H9 (cell line): Measurements from ENCODE around the gene NCCRP1. TPM values are rescaled to one million over a fixed set of nuclear protein-coding genes. Genes with fewer than 3 reads are reported as not detected.

Experiments used
- DNase-seq: peaks from one replicate; pipeline ENCODE4 v3.0.0-alpha.2; 2017
- H2AFZ ChIP-seq: one replicate; pipeline ENCODE4 v1.6.1; 2013; ENCODE audit warnings: mild to moderate bottlenecking, low read length, control low read depth, moderate library complexity
- H2AK5ac ChIP-seq: 2 replicates; pipeline ENCODE4 v1.6.1; 2013; ENCODE audit warnings: low read length, control low read depth, mixed read lengths; ENCODE audit not compliant: insufficient read length
- H2BK120ac ChIP-seq: one replicate; pipeline ENCODE4 v1.6.1; 2013; ENCODE audit warnings: low read depth, mild to moderate bottlenecking, low read length, control low read depth, inconsistent platforms; ENCODE audit not compliant: poor library complexity, severe bottlenecking
- H2BK12ac ChIP-seq: 2 replicates; pipeline ENCODE4 v1.6.1; 2013; ENCODE audit warnings: low read length, control low read depth, mixed read lengths, low read depth; ENCODE audit not compliant: insufficient read length
- H2BK15ac ChIP-seq: 2 replicates; pipeline ENCODE4 v1.6.1; 2013; ENCODE audit warnings: low read depth, low read length, control low read depth
- H2BK20ac ChIP-seq: one replicate; pipeline ENCODE4 v1.6.1; 2013; ENCODE audit warnings: low read depth, mild to moderate bottlenecking, low read length, control low read depth, inconsistent platforms; ENCODE audit not compliant: poor library complexity, severe bottlenecking
- H2BK5ac ChIP-seq: 2 replicates; pipeline ENCODE4 v1.6.1; 2013; ENCODE audit warnings: low read length, control low read depth, mixed read lengths; ENCODE audit not compliant: insufficient read length
- H3K14ac ChIP-seq: 2 replicates; pipeline ENCODE4 v1.6.1; 2013; ENCODE audit warnings: low read length, control low read depth; ENCODE audit not compliant: insufficient read depth
- H3K18ac ChIP-seq: 2 replicates; pipeline ENCODE4 v1.6.1; 2013; ENCODE audit warnings: low read depth, mild to moderate bottlenecking, mixed read lengths, low read length, control low read depth; ENCODE audit not compliant: insufficient read length
- H3K23ac ChIP-seq: 2 replicates; pipeline ENCODE4 v1.6.1; 2013; ENCODE audit warnings: low read length, control low read depth, mixed read lengths, low read depth; ENCODE audit not compliant: insufficient read length
- H3K23me2 ChIP-seq: 2 replicates; pipeline ENCODE4 v1.6.1; 2013; ENCODE audit warnings: low read depth, mild to moderate bottlenecking, mixed read lengths, low read length, control low read depth; ENCODE audit not compliant: insufficient read length, poor library complexity, severe bottlenecking
- H3K27ac ChIP-seq: 2 replicates; pipeline ENCODE4 v1.5.1; 2013; ENCODE audit warnings: low read length, control low read depth, mixed read lengths, low read depth; ENCODE audit not compliant: insufficient read length
- H3K27me3 ChIP-seq: 2 replicates; pipeline ENCODE4 v1.6.1; 2013; ENCODE audit warnings: low read length, control low read depth, inconsistent platforms; ENCODE audit not compliant: insufficient read depth
- H3K4ac ChIP-seq: 2 replicates; pipeline ENCODE4 v1.6.1; 2013; ENCODE audit warnings: low read depth, mild to moderate bottlenecking, control low read depth, inconsistent platforms, low read length, moderate library complexity
- H3K4me1 ChIP-seq: 2 replicates; pipeline ENCODE4 v1.6.1; 2013; ENCODE audit warnings: low read length, control low read depth, inconsistent platforms; ENCODE audit not compliant: insufficient read depth
- H3K4me2 ChIP-seq: 2 replicates; pipeline ENCODE4 v1.6.1; 2013; ENCODE audit warnings: low read length, control low read depth, mixed read lengths; ENCODE audit not compliant: insufficient read length, insufficient read depth
- H3K56ac ChIP-seq: 2 replicates; pipeline ENCODE4 v1.6.1; 2013; ENCODE audit warnings: low read depth, mild to moderate bottlenecking, mixed read lengths, low read length, control low read depth; ENCODE audit not compliant: insufficient read length
- H3K79me1 ChIP-seq: 2 replicates; pipeline ENCODE4 v1.6.1; 2013; ENCODE audit warnings: low read depth, mild to moderate bottlenecking, moderate library complexity, low read length, control low read depth, inconsistent platforms; ENCODE audit not compliant: insufficient read depth, poor library complexity, severe bottlenecking
- H3K79me2 ChIP-seq: 2 replicates; pipeline ENCODE4 v1.6.1; 2013; ENCODE audit warnings: low read length, control low read depth, inconsistent platforms; ENCODE audit not compliant: insufficient read depth
- H3K9ac ChIP-seq: 2 replicates; pipeline ENCODE4 v1.6.1; 2013; ENCODE audit warnings: low read length, control low read depth, mixed read lengths; ENCODE audit not compliant: insufficient read length; ENCODE audit errors: extremely low read depth
- H3K9me3 ChIP-seq: one replicate; pipeline ENCODE4 v1.6.1; 2013; ENCODE audit warnings: low read depth, low read length, inconsistent platforms; ENCODE audit not compliant: control insufficient read depth
- H3T11ph ChIP-seq: one replicate; pipeline ENCODE4 v1.6.1; 2013; ENCODE audit warnings: mild to moderate bottlenecking, low read length, control low read depth, inconsistent platforms
- H4K20me1 ChIP-seq: one replicate; pipeline ENCODE4 v1.6.1; 2013; ENCODE audit not compliant: control insufficient read depth, insufficient read length, insufficient read depth
- H4K5ac ChIP-seq: 2 replicates; pipeline ENCODE4 v1.6.1; 2013; ENCODE audit warnings: low read depth, mild to moderate bottlenecking, mixed read lengths, low read length, control low read depth; ENCODE audit not compliant: insufficient read length
- H4K8ac ChIP-seq: replicated peaks from 2 replicates; pipeline ENCODE4 v1.6.1; 2013; ENCODE audit warnings: low read length, control low read depth, mixed read lengths, low read depth; ENCODE audit not compliant: insufficient read length
- H4K91ac ChIP-seq: 2 replicates; pipeline ENCODE4 v1.6.1; 2013; ENCODE audit warnings: low read depth, mild to moderate bottlenecking, moderate library complexity, mixed read lengths, low read length, control low read depth; ENCODE audit not compliant: insufficient read length
- H3K27ac Mint-ChIP-seq, 3 experiments: 2 replicates in 2 of 3; 3 replicates in 1 of 3; pipeline ENCODE4 v1.8.0; 2020 to 2021; ENCODE audit warnings: mixed read lengths in 3 of 3, mild to moderate bottlenecking in 1 of 3, moderate library complexity in 1 of 3
- H3K27me3 Mint-ChIP-seq: 2 replicates; pipeline ENCODE4 v1.8.0; 2021; ENCODE audit warnings: low read depth, mild to moderate bottlenecking, moderate library complexity, mixed read lengths
- H3K36me3 Mint-ChIP-seq, 3 experiments: 2 replicates in 2 of 3; 3 replicates in 1 of 3; pipeline ENCODE4 v1.8.0; 2020 to 2021; ENCODE audit warnings: low read depth in 3 of 3, mixed read lengths in 3 of 3; ENCODE audit not compliant: insufficient read depth in 1 of 3
- H3K4me1 Mint-ChIP-seq, 2 experiments: 2 replicates each; pipeline ENCODE4 v1.8.0; 2020; ENCODE audit warnings: mixed read lengths in 2 of 2
- H3K4me3 Mint-ChIP-seq, 2 experiments: 2 replicates in 1 of 2; 3 replicates in 1 of 2; pipeline ENCODE4 v1.8.0; 2020 to 2021; ENCODE audit warnings: mild to moderate bottlenecking in 2 of 2, mixed read lengths in 2 of 2, moderate library complexity in 1 of 2
- H3K9me3 Mint-ChIP-seq, 2 experiments: 2 replicates in 1 of 2; 3 replicates in 1 of 2; pipeline ENCODE4 v1.8.0; 2020; ENCODE audit warnings: mild to moderate bottlenecking in 2 of 2, mixed read lengths in 2 of 2, moderate library complexity in 1 of 2
- WGBS: extraction: QIAGEN DNeasy Blood & Tissue Kit; methylation state at CpG from one replicate; pipeline ENCODE4 v1.1.7; 2013; ENCODE audit warnings: missing lambda C conversion rate, low lambda C conversion rate, mixed read lengths; ENCODE audit not compliant: insufficient read length; ENCODE audit errors: extremely low coverage; 5-methylcytosine and 5-hydroxymethylcytosine counted together
- total RNA-seq: library from RNA; stranded (reverse); gene quantifications from 2 replicates; pipeline ENCODE4 v1.2.1, GENCODE V29; 2021
- TF ChIP-seq, protein P1 (sequence below): fragments of 200-600 bp; sonication (generic); conservative IDR thresholded peaks from 3 replicates; pipeline ENCODE4 v1.8.0; 2021; ENCODE audit warnings: antibody characterized with exemption, mild to moderate bottlenecking

Gene NCCRP1
- total RNA-seq, 1 experiment from 2014 or later, result 1.9 TPM

DNA sequence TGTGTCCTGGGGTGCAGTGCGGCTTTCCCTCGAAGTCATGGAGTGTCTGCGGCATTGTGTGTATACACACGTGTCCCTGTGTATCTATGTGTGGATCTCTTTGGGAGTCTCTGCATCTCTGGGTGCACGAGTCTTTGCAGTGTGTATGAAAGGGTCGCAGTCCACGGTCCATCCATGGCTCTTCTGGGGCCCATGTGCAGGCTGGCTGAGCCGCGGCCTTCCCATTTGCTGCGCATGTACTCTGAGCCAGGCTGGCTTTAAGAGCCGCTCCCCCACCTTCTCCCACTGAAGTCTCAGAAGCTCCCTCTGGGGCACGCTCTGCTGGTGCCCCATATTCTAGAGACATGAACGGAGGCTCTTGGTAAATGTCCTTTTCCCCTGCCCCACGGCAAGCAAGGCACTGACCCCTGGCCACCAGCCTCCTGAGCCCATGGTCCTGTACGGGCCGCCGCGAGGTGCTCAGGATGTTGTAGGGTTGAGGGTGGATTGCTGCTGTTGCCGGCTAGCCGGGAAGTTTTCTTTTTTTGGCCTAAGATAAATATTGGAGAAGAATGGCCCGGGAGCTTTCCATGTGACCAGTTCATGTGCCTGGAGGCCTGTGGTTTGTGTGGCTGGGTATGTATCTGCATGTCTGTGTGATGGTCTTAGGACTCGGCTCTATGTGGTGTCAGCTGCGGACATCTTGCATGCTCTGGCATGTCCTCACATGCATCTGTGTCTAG lies 39.3 kb upstream of the NCCRP1 start:
- Histone ChIP-seq H3K27ac (peak overlapping the region; percentile 5), H2AFZ (no peak overlapping the region), H3K14ac (no peak overlapping the region; the same call in 1 of the 2 replicates), H4K8ac (peak overlapping the region; percentile 90), H2BK5ac (no peak overlapping the region), H4K20me1 (peaks cover 5% of the 10 kb centered on the region), H3K4ac (no peak overlapping the region), H2BK15ac (no peak overlapping the region), H3K18ac (no peak overlapping the region), H3K27me3 (no peaks in the 10 kb centered on the region), H3K4me2 (no peak overlapping the region), H3K9ac (no peak overlapping the region), H3K23ac (peak overlapping the region; percentile 58), H4K5ac (no peak overlapping the region), H2AK5ac (no peak overlapping the region), H4K91ac (no peak overlapping the region), H3K9me3 (no peaks in the 10 kb centered on the region), H3K4me1 (peaks cover 5% of the 10 kb centered on the region; the same call in 1 of the 2 replicates), H2BK20ac (no peak overlapping the region), H3K56ac (peak overlapping the region; percentile 19), H3K79me2 (peaks cover 4% of the 10 kb centered on the region; the same call in 1 of the 2 replicates), H3K23me2 (peaks cover 2% of the 10 kb centered on the region), H3K79me1 (no peaks in the 10 kb centered on the region), H2BK120ac (no peak overlapping the region), H2BK12ac (no peak overlapping the region), H3T11ph (no peak overlapping the region)
- peaks cover 37 to 49% of the 10 kb centered on the region in 2 experiments for H3K4me1 Mint-ChIP-seq
- no peaks in the 10 kb centered on the region for H3K27me3 Mint-ChIP-seq
- H3K36me3 Mint-ChIP-seq, result peaks cover 2 to 13% (median 6%) of the 10 kb centered on the region in 3 experiments; a peak in 6 of 7 replicates
- no CpG with 5 or more reads among the region's 23 CpGs for WGBS
- H3K4me3 Mint-ChIP-seq, result no peak overlapping the region; a peak in 1 of 5 replicates
- DNase-seq, result no peak
- no peaks in the 10 kb centered on the region for H3K9me3 Mint-ChIP-seq
- TF ChIP-seq, protein P1, sequence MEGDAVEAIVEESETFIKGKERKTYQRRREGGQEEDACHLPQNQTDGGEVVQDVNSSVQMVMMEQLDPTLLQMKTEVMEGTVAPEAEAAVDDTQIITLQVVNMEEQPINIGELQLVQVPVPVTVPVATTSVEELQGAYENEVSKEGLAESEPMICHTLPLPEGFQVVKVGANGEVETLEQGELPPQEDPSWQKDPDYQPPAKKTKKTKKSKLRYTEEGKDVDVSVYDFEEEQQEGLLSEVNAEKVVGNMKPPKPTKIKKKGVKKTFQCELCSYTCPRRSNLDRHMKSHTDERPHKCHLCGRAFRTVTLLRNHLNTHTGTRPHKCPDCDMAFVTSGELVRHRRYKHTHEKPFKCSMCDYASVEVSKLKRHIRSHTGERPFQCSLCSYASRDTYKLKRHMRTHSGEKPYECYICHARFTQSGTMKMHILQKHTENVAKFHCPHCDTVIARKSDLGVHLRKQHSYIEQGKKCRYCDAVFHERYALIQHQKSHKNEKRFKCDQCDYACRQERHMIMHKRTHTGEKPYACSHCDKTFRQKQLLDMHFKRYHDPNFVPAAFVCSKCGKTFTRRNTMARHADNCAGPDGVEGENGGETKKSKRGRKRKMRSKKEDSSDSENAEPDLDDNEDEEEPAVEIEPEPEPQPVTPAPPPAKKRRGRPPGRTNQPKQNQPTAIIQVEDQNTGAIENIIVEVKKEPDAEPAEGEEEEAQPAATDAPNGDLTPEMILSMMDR, result no peak
- H3K27ac Mint-ChIP-seq, result peak overlapping the region; percentile 75 to 85 (median 84); a peak in 6 of 7 replicates
